Measurements from ENCODE around the gene KPNB1. TPM values are rescaled to one million over a fixed set of nuclear protein-coding genes. Genes with fewer than 3 reads are reported as not detected.

The KPNB1 gene
- total RNA-seq, 1 donor: 443 TPM

- TF ChIP-seq CTCF (IDR thresholded peaks at IDR 0.05; ENCODE audit: insufficient read depth, low read depth, low read length): no peak
- peak; percentile 30 for DNase-seq (ENCODE audit: low read depth)
- H3K4me3 ChIP-seq (ENCODE audit: low read depth, low read length): peak overlapping the region; percentile 70
Observed at GRCh38 chr17:47695429-47696376, 46.0 kb downstream of the KPNB1 start.

- DNase-seq (ENCODE audit: low read depth): no peak
- TF ChIP-seq CTCF (IDR thresholded peaks at IDR 0.05; ENCODE audit: insufficient read depth, low read depth, low read length): no peak
- H3K4me3 ChIP-seq (ENCODE audit: low read depth, low read length): no peak overlapping the region
Observed at GRCh38 chr17:47696717-47697642, 47.3 kb downstream of the KPNB1 start.

- no peak for TF ChIP-seq CTCF (IDR thresholded peaks at IDR 0.05; ENCODE audit: insufficient read depth, low read depth, low read length)
- no peak for DNase-seq (ENCODE audit: low read depth)
- no peak overlapping the region for H3K4me3 ChIP-seq (ENCODE audit: low read depth, low read length)
Observed at GRCh38 chr17:47697906-47698711, 48.4 kb downstream of the KPNB1 start.

- TF ChIP-seq CTCF (IDR thresholded peaks at IDR 0.05; ENCODE audit: insufficient read depth, low read depth, low read length): peak; percentile 78
- peak; percentile 33 for DNase-seq (ENCODE audit: low read depth)
- H3K4me3 ChIP-seq (ENCODE audit: low read depth, low read length): no peak overlapping the region
Observed at GRCh38 chr17:47698749-47699535, 49.2 kb downstream of the KPNB1 start.

GRCh38 chr17:47699536-47699840, 49.8 kb downstream of the KPNB1 start:
- no peak for DNase-seq (ENCODE audit: low read depth)
- TF ChIP-seq CTCF (IDR thresholded peaks at IDR 0.05; ENCODE audit: insufficient read depth, low read depth, low read length): no peak
- no peak overlapping the region for H3K4me3 ChIP-seq (ENCODE audit: low read depth, low read length)
